ENCODE data around the gene VMP1. TPM values are rescaled to one million over a fixed set of nuclear protein-coding genes. Genes with fewer than 3 reads are reported as not detected.

The VMP1 gene
- total RNA-seq, 1 donor from 2014 or later, result 62.6 TPM

DNA sequence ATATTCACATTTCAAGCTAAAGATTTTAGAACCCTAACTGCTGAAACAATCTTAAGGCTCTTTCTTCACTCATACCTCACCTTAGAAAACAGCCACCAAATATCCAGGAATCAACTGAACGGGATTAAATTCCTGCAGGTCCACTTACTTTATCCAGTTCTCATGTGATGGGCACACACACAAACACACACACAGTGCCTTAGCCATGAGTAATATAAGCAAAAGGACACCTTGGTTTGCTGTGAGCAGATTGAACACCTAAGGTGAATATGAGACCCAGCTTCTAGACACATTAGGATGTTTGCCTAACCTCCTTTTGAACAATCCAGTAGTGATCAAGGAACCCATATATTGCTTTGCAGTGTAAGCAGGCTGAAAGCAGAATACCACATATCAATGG, 103.8 kb downstream of the VMP1 start:
- H3K9me3 Mint-ChIP-seq, result no peaks in the 10 kb centered on the region
- no peak overlapping the region for H3K4me3 Mint-ChIP-seq
- H3K36me3 Mint-ChIP-seq (ENCODE audit: low read depth), result no peaks in the 10 kb centered on the region
- H3K27me3 Mint-ChIP-seq (ENCODE audit: low read depth), result no peaks in the 10 kb centered on the region
- H3K4me1 Mint-ChIP-seq, result no peaks in the 10 kb centered on the region
- DNase-seq (ENCODE audit: low read depth, low spot score), result no peak
- no peak overlapping the region for H3K27ac Mint-ChIP-seq (ENCODE audit: unreplicated experiment)
- TF ChIP-seq, protein P1, sequence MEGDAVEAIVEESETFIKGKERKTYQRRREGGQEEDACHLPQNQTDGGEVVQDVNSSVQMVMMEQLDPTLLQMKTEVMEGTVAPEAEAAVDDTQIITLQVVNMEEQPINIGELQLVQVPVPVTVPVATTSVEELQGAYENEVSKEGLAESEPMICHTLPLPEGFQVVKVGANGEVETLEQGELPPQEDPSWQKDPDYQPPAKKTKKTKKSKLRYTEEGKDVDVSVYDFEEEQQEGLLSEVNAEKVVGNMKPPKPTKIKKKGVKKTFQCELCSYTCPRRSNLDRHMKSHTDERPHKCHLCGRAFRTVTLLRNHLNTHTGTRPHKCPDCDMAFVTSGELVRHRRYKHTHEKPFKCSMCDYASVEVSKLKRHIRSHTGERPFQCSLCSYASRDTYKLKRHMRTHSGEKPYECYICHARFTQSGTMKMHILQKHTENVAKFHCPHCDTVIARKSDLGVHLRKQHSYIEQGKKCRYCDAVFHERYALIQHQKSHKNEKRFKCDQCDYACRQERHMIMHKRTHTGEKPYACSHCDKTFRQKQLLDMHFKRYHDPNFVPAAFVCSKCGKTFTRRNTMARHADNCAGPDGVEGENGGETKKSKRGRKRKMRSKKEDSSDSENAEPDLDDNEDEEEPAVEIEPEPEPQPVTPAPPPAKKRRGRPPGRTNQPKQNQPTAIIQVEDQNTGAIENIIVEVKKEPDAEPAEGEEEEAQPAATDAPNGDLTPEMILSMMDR (conservative IDR thresholded peaks at IDR 0.05), result no peak

DNA sequence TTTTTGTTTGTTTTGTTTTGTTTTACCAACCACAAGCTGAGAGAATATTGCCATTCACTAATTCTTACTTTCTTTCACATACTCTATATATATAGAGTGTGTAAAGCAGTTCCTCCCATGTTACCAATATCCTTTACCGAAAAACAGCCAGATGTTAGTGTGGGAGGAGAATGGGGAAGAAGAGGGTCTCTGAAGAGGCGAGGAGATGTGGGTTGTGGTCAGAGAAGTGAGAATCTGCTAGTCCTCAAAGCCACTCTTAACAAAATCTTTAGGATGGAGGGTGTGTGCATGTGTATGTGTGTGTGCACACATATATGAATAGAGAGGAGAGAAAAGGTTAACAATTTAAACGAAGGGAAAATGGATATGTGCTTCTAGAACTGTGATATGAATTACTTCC, 104.7 kb downstream of the VMP1 start:
- Mint-ChIP-seq H3K27me3 (ENCODE audit: low read depth) (no peaks in the 10 kb centered on the region), H3K9me3 (no peaks in the 10 kb centered on the region), H3K4me3 (no peak overlapping the region), H3K27ac (ENCODE audit: unreplicated experiment) (no peak overlapping the region), H3K4me1 (no peaks in the 10 kb centered on the region), H3K36me3 (ENCODE audit: low read depth) (no peaks in the 10 kb centered on the region)
- DNase-seq (ENCODE audit: low read depth, low spot score), result no peak
- TF ChIP-seq, protein P1 (conservative IDR thresholded peaks at IDR 0.05), result no peak

DNA sequence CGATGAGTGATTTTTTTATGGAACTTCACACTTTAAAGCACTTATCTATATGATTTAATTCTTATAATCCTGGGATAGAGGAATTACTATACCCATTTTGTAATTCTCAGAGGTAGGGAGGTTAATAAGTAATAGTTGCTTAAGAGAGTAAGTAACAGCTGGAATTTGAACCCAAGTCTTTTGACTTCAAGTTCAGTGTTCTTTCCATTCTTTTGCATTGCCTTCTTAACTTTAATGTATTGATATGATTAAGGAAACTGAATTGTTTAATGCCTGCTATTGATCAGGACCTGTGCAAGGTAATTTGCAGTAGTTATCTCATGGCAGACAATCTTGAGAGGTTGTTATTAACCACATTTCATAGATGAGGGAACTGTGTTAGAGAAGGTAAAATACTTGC, 106.8 kb downstream of the VMP1 start:
- no peak for DNase-seq (ENCODE audit: low read depth, low spot score)
- H3K4me3 Mint-ChIP-seq, result no peak overlapping the region
- TF ChIP-seq, protein P1 (conservative IDR thresholded peaks at IDR 0.05), result no peak
- H3K4me1 Mint-ChIP-seq, result no peaks in the 10 kb centered on the region
- H3K27me3 Mint-ChIP-seq (ENCODE audit: low read depth), result no peaks in the 10 kb centered on the region
- no peak overlapping the region for H3K27ac Mint-ChIP-seq (ENCODE audit: unreplicated experiment)
- no peaks in the 10 kb centered on the region for H3K9me3 Mint-ChIP-seq
- no peaks in the 10 kb centered on the region for H3K36me3 Mint-ChIP-seq (ENCODE audit: low read depth)

DNA sequence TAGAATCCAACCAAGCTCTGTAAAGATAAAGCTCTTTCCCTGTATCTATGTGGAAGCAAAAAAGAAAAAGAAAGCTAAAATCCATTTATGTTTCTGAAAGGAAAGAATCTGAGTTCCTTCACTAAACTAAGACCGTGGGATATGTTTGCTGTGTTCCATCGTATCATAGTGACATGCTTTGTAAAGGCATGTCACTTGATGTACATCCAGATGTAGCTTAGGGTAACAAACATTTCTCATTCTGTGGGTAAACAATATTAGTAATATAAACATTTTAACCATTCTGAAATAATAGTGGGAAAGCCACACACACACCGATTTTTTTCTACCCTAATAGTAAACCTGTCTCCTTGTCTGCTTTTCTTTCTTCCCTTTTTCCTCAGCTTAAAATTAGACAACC, 107.2 kb downstream of the VMP1 start:
- Mint-ChIP-seq H3K4me1 (no peaks in the 10 kb centered on the region), H3K27me3 (ENCODE audit: low read depth) (no peaks in the 10 kb centered on the region), H3K36me3 (ENCODE audit: low read depth) (no peaks in the 10 kb centered on the region), H3K4me3 (no peak overlapping the region), H3K9me3 (no peaks in the 10 kb centered on the region), H3K27ac (ENCODE audit: unreplicated experiment) (no peak overlapping the region)
- TF ChIP-seq, protein P1 (conservative IDR thresholded peaks at IDR 0.05), result no peak
- DNase-seq (ENCODE audit: low read depth, low spot score), result no peak

DNA sequence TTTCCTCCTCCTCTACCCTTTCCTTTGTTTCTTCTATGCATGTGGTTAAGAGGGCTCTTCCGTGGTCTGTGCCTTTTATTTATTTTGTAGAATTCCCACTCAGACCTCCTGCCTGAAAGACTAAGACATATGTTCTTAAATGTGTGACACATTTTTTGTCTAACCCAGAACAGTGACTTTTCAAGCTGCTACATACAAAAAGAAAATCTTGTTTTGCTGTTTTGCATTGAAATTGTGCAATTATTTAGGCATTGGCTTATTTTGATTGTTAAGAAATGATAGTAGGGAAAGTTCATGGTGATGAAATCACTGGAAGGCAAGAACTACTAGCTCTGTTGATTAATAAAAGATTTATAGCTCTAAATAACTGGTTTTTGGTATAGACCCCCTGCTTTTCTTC, 108.5 kb downstream of the VMP1 start:
- no peaks in the 10 kb centered on the region for H3K9me3 Mint-ChIP-seq
- no peak for DNase-seq (ENCODE audit: low read depth, low spot score)
- H3K36me3 Mint-ChIP-seq (ENCODE audit: low read depth), result peaks cover 4% of the 10 kb centered on the region
- no peaks in the 10 kb centered on the region for H3K4me1 Mint-ChIP-seq
- no peak overlapping the region for H3K4me3 Mint-ChIP-seq
- H3K27me3 Mint-ChIP-seq (ENCODE audit: low read depth), result no peaks in the 10 kb centered on the region
- no peak overlapping the region for H3K27ac Mint-ChIP-seq (ENCODE audit: unreplicated experiment)
- TF ChIP-seq, protein P1 (conservative IDR thresholded peaks at IDR 0.05), result no peak

All from neural crest cell (in vitro differentiated cells).